Measurements from ENCODE around the gene RNF225.

GRCh38 chr19:58366585-58367430 lies 28.6 kb upstream of the RNF225 start:
- TF ChIP-seq POLR2A (IDR thresholded peaks at IDR 0.05; ENCODE audit: low read length): no peak
- no peak for TF ChIP-seq GATA1 (IDR thresholded peaks at IDR 0.05; ENCODE audit: low read depth, low read length)

Data from erythroblast (primary cell).